Endothelial cell (in vitro differentiated cells): ENCODE results near the gene PNPLA1. TPM values are rescaled to one million over a fixed set of nuclear protein-coding genes. Genes with fewer than 3 reads are reported as not detected.

ENCODE experiments used
- DNase-seq: peaks from one replicate; pipeline ENCODE4 v3.0.0; 2021; ENCODE audit warnings: low spot score
- H3K27ac Mint-ChIP-seq: one replicate; pipeline ENCODE4 v1.8.0; 2021; ENCODE audit warnings: mixed read lengths, inconsistent platforms; ENCODE audit not compliant: unreplicated experiment
- H3K27me3 Mint-ChIP-seq: one replicate; pipeline ENCODE4 v1.8.0; 2021; ENCODE audit warnings: mild to moderate bottlenecking, moderate library complexity, mixed read lengths, inconsistent platforms; ENCODE audit not compliant: unreplicated experiment
- H3K36me3 Mint-ChIP-seq: one replicate; pipeline ENCODE4 v1.8.0; 2021; ENCODE audit warnings: mild to moderate bottlenecking, low read depth, mixed read lengths, inconsistent platforms; ENCODE audit not compliant: unreplicated experiment
- H3K4me1 Mint-ChIP-seq: one replicate; pipeline ENCODE4 v1.8.0; 2021; ENCODE audit warnings: mild to moderate bottlenecking, mixed read lengths, inconsistent platforms; ENCODE audit not compliant: unreplicated experiment
- H3K4me3 Mint-ChIP-seq: one replicate; pipeline ENCODE4 v1.8.0; 2021; ENCODE audit warnings: mild to moderate bottlenecking, mixed read lengths, inconsistent platforms; ENCODE audit not compliant: unreplicated experiment
- H3K9me3 Mint-ChIP-seq: one replicate; pipeline ENCODE4 v1.8.0; 2021; ENCODE audit warnings: mixed read lengths, inconsistent platforms; ENCODE audit not compliant: unreplicated experiment
- CTCF ChIP-seq: fragments of 200-600 bp; sonication (generic); IDR thresholded peaks from one replicate; pipeline ENCODE4 v1.5.0; 2021; ENCODE audit warnings: antibody characterized with exemption; ENCODE audit not compliant: unreplicated experiment
- total RNA-seq: library from RNA; stranded (reverse); fragmentation: NEBNext Ultra II Directional; extraction: Animal tissue kit (Norgen Biotek cat#: 25700); gene quantifications from one replicate; pipeline ENCODE4 v1.2.1, GENCODE V29; 2021; ENCODE audit not compliant: unreplicated experiment

PNPLA1 gene
- total RNA-seq, 1 donor from 2014 or later: not detected

- Mint-ChIP-seq H3K4me1 (peaks cover 14% of the 10 kb centered on the region), H3K9me3 (no peaks in the 10 kb centered on the region), H3K27ac (no peak overlapping the region), H3K36me3 (no peaks in the 10 kb centered on the region), H3K27me3 (peaks cover 7% of the 10 kb centered on the region), H3K4me3 (no peak overlapping the region)
- TF ChIP-seq CTCF: no peak
- no peak for DNase-seq
These were observed 60.5 kb downstream of the PNPLA1 start for GRCh38 chr6:36330366-36330765.

GRCh38 chr6:36331381-36331780 lies 61.5 kb downstream of the PNPLA1 start:
- Mint-ChIP-seq H3K9me3 (no peaks in the 10 kb centered on the region), H3K27me3 (peaks cover 7% of the 10 kb centered on the region), H3K27ac (no peak overlapping the region), H3K4me1 (peaks cover 14% of the 10 kb centered on the region), H3K36me3 (no peaks in the 10 kb centered on the region), H3K4me3 (no peak overlapping the region)
- TF ChIP-seq CTCF: no peak
- DNase-seq: no peak

GRCh38 chr6:36333171-36333895 lies 63.5 kb downstream of the PNPLA1 start:
- H3K27ac Mint-ChIP-seq: no peak overlapping the region
- no peak overlapping the region for H3K4me3 Mint-ChIP-seq

GRCh38 chr6:36333931-36334725 lies 64.3 kb downstream of the PNPLA1 start:
- no peak for DNase-seq
- no peak for TF ChIP-seq CTCF
- Mint-ChIP-seq H3K36me3 (no peaks in the 10 kb centered on the region), H3K9me3 (no peaks in the 10 kb centered on the region), H3K4me1 (peaks cover 12% of the 10 kb centered on the region), H3K27ac (peak overlapping the region; percentile 6), H3K4me3 (no peak overlapping the region), H3K27me3 (peaks cover 7% of the 10 kb centered on the region)

More at GRCh38 chr6:36333171-36333895, 63.5 kb downstream of the PNPLA1 start:
- Mint-ChIP-seq H3K4me1 (peaks cover 12% of the 10 kb centered on the region), H3K36me3 (no peaks in the 10 kb centered on the region), H3K27me3 (peaks cover 7% of the 10 kb centered on the region), H3K9me3 (no peaks in the 10 kb centered on the region)
- DNase-seq: no peak
- no peak for TF ChIP-seq CTCF
